IMR-90 (cell line): ENCODE results near the gene CSRNP3. TPM values are rescaled to one million over a fixed set of nuclear protein-coding genes. Genes with fewer than 3 reads are reported as not detected.

Experiments used
- ATAC-seq: fragments of 200-7000 bp; cut with Tn5 transposase; 2 replicates; pipeline ENCODE4 v1.9.1; 2020; ENCODE audit warnings: low read depth, mild to moderate bottlenecking, moderate library complexity
- BruUV-seq: library from RNA; stranded (reverse); fragments of 400-500 nt; replicated peaks from 2 replicates; lab custom pipeline; 2021; lab: Mats Ljungman, UMichigan
- CTCF ChIA-PET: fragments of 300-600 bp; formaldehyde crosslinking; extraction: SDS; loops from one replicate; lab custom pipeline; 2021; ENCODE audit warnings: antibody characterized with exemption; lab: Yijun Ruan, JAX
- POLR2A ChIA-PET: fragments of 300-600 bp; sonication (Branson Sonifier 250); formaldehyde crosslinking; loops from one replicate; lab custom pipeline; 2022; ENCODE audit warnings: antibody characterized with exemption; ENCODE audit not compliant: unreplicated experiment; lab: Charles Lee
- DNase-seq: peaks from one replicate; pipeline ENCODE4 v3.0.0; 2013
- H2AFZ ChIP-seq: replicated peaks from 2 replicates; pipeline ENCODE3; 2013; ENCODE audit warnings: low read length, mild to moderate bottlenecking; ENCODE audit not compliant: poor library complexity
- H2AK5ac ChIP-seq: 2 replicates; pipeline ENCODE4 v1.6.1; 2013; ENCODE audit warnings: low read depth, low read length, inconsistent platforms
- H2AK9ac ChIP-seq: replicated peaks from 2 replicates; pipeline ENCODE3; 2013; ENCODE audit warnings: mild to moderate bottlenecking, low read depth, low read length, moderate library complexity; ENCODE audit not compliant: poor library complexity
- H2BK120ac ChIP-seq: 2 replicates; pipeline ENCODE4 v1.6.1; 2013; ENCODE audit warnings: low read depth, low read length, inconsistent platforms
- H2BK15ac ChIP-seq: 3 replicates; pipeline ENCODE4 v1.6.1; 2013; ENCODE audit warnings: low read depth, low read length, inconsistent platforms
- H2BK20ac ChIP-seq: 2 replicates; pipeline ENCODE4 v1.6.1; 2013; ENCODE audit warnings: low read depth, mild to moderate bottlenecking, inconsistent platforms, low read length, moderate library complexity
- H2BK5ac ChIP-seq: 2 replicates; pipeline ENCODE4 v1.6.1; 2013; ENCODE audit warnings: mild to moderate bottlenecking, low read depth, low read length, inconsistent platforms; ENCODE audit not compliant: poor library complexity, severe bottlenecking
- H3K14ac ChIP-seq: replicated peaks from 2 replicates; pipeline ENCODE4 v1.6.1; 2013; ENCODE audit warnings: low read depth, low read length, inconsistent platforms
- H3K18ac ChIP-seq: 2 replicates; pipeline ENCODE4 v1.6.1; 2013; ENCODE audit warnings: low read depth, low read length, control low read depth
- H3K23ac ChIP-seq: 2 replicates; pipeline ENCODE4 v1.6.1; 2013; ENCODE audit warnings: low read depth, low read length, inconsistent platforms
- H3K27ac ChIP-seq: 2 replicates; pipeline ENCODE4 v1.5.1; 2013; ENCODE audit warnings: mild to moderate bottlenecking, control low read depth, low read length; ENCODE audit not compliant: insufficient read depth
- H3K27me3 ChIP-seq: 2 replicates; pipeline ENCODE4 v1.6.1; 2013; ENCODE audit warnings: low read length; ENCODE audit not compliant: control insufficient read depth, insufficient read depth
- H3K36me3 ChIP-seq: 2 replicates; pipeline ENCODE4 v1.6.1; 2013; ENCODE audit warnings: low read length, mixed read lengths; ENCODE audit not compliant: control insufficient read depth, insufficient read depth
- H3K4ac ChIP-seq: 2 replicates; pipeline ENCODE4 v1.6.1; 2013; ENCODE audit warnings: low read depth, low read length, inconsistent platforms
- H3K4me1 ChIP-seq: 2 replicates; pipeline ENCODE4 v1.6.1; 2013; ENCODE audit warnings: low read length, mixed read lengths; ENCODE audit not compliant: control insufficient read depth, insufficient read depth
- H3K4me2 ChIP-seq: 2 replicates; pipeline ENCODE4 v1.6.1; 2013; ENCODE audit warnings: low read depth, mild to moderate bottlenecking, control low read depth, low read length, moderate library complexity
- H3K4me3 ChIP-seq: 2 replicates; pipeline ENCODE4 v1.5.1; 2013; ENCODE audit warnings: low read depth, mild to moderate bottlenecking, control low read depth, low read length, moderate library complexity; ENCODE audit not compliant: insufficient read depth
- H3K56ac ChIP-seq: 2 replicates; pipeline ENCODE4 v1.6.1; 2013; ENCODE audit warnings: low read length, inconsistent platforms; ENCODE audit not compliant: insufficient read depth; ENCODE audit errors: extremely low read depth
- H3K79me1 ChIP-seq, 2 experiments: 2 replicates each; pipeline ENCODE4 v1.6.1; 2013; ENCODE audit warnings: low read length in 2 of 2, inconsistent platforms in 1 of 2, low read depth in 1 of 2
- H3K9ac ChIP-seq: 2 replicates; pipeline ENCODE4 v1.6.1; 2013; ENCODE audit warnings: low read depth, low read length, control low read depth
- H3K9me1 ChIP-seq: 2 replicates; pipeline ENCODE4 v1.6.1; 2013; ENCODE audit warnings: low read length, inconsistent platforms; ENCODE audit not compliant: insufficient read depth
- H3K9me3 ChIP-seq: 2 replicates; pipeline ENCODE4 v1.6.1; 2013; ENCODE audit warnings: low read length; ENCODE audit not compliant: control insufficient read depth, insufficient read depth
- H4K20me1 ChIP-seq: 2 replicates; pipeline ENCODE4 v1.6.1; 2013; ENCODE audit warnings: low read length, inconsistent platforms; ENCODE audit not compliant: insufficient read depth
- H4K5ac ChIP-seq: 2 replicates; pipeline ENCODE4 v1.6.1; 2013; ENCODE audit warnings: mild to moderate bottlenecking, low read depth, low read length, control low read depth
- H4K8ac ChIP-seq, 2 experiments: 2 replicates each; pipeline ENCODE4 v1.6.1; 2013; ENCODE audit warnings: low read depth in 2 of 2, low read length in 2 of 2, control low read depth in 1 of 2, inconsistent platforms in 1 of 2
- H4K91ac ChIP-seq: 2 replicates; pipeline ENCODE4 v1.6.1; 2013; ENCODE audit warnings: low read depth, low read length, inconsistent platforms; ENCODE audit not compliant: insufficient read depth
- MAZ ChIP-seq: IDR thresholded peaks from 2 replicates; pipeline ENCODE4 v1.6.1; 2012; ENCODE audit warnings: low read depth, mild to moderate bottlenecking, low read length, improper control_type of control experiment, moderate library complexity, borderline replicate concordance
- WGBS, 2 experiments: methylation state at CpG; one replicate each; pipeline versions ENCODE4 v1.1.5 to v1.1.7; 2013; ENCODE audit warnings: missing lambda C conversion rate in 2 of 2; ENCODE audit not compliant: insufficient read length in 1 of 2; ENCODE audit errors: extremely low coverage in 2 of 2; 5-methylcytosine and 5-hydroxymethylcytosine counted together
- dilution Hi-C: fragments of 300-500 bp; cut with HindIII; formaldehyde crosslinking; loops from one replicate; pipeline ENCODE4 v1.14.3; 2018; ENCODE audit warnings: low sequenced_read_pairs; ENCODE audit not compliant: unreplicated experiment
- in situ Hi-C: fragments of 300-500 bp; cut with MboI; formaldehyde crosslinking; loops from 3 replicates; pipeline ENCODE4 v1.14.3; 2019; ENCODE audit warnings: low sequenced_read_pairs, inconsistent platforms, mixed read lengths
- intact Hi-C: fragments of 100-400 bp; cut with micrococcal nuclease; formaldehyde crosslinking; loops from 2 replicates; pipeline ENCODE4 v1.10.0; 2022
- polyA plus RNA-seq, 3 experiments: library from polyadenylated mRNA; depleted of rRNA; stranded (reverse); fragments of >200 nt; gene quantifications; 2 replicates each; pipeline ENCODE4 v1.2.3, GENCODE V29; 2012; ENCODE audit warnings: low replicate concordance in 1 of 3
- total RNA-seq: library from RNA; depleted of rRNA; stranded (reverse); fragments of >200 nt; gene quantifications from 2 replicates; pipeline ENCODE4 v1.2.3, GENCODE V29; 2012

Gene CSRNP3
- total and polyA plus RNA-seq, 2 of the 4 experiments (the other 2 are of a cell fraction) = 0.21 to 0.72 TPM

DNA sequence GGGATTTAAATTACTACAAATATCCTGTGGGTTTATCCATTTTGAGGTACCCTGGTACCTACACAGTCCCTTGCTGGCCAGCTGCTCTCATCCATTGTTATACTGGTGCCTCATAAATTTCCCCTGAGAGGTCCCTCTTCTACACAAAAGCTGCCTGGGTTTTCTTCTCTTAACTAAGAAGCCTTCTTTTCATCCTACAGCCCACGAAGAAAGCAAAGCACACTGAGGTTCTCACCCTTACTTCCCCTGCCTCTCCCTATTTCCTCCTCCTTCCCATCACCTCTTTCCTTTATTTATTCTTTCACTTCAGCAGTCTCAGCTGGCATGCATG, 154.9 kb downstream of the CSRNP3 start:
- H3K79me1 ChIP-seq = no peaks in the 10 kb centered on the region
- no peak for TF ChIP-seq MAZ
- H3K4me1 ChIP-seq = no peaks in the 10 kb centered on the region
- H3K4me2 ChIP-seq = no peak overlapping the region
- no peak overlapping the region for H4K8ac ChIP-seq
- H2BK5ac ChIP-seq = no peak overlapping the region
- no peak overlapping the region for H4K91ac ChIP-seq
- H3K27ac ChIP-seq = no peak overlapping the region
- no peak overlapping the region for H3K18ac ChIP-seq
- no peak overlapping the region for H2BK20ac ChIP-seq
- no peak overlapping the region for H3K56ac ChIP-seq
- whole genome bisulfite sequencing, 2 experiments = no CpG with 5 or more reads among the region's 1 CpG
- ATAC-seq (no peak), DNase-seq (no peak)
- no peak overlapping the region for H3K4ac ChIP-seq
- in situ Hi-C loops = no loop called here
- no peak overlapping the region for H3K14ac ChIP-seq
- no peaks in the 10 kb centered on the region for H4K20me1 ChIP-seq
- H3K9ac ChIP-seq = no peak overlapping the region
- H3K23ac ChIP-seq = no peak overlapping the region
- POLR2A ChIA-PET = no interaction called here
- CTCF ChIA-PET = no interaction called here
- H3K9me3 ChIP-seq = no peaks in the 10 kb centered on the region
- dilution Hi-C loops = no loop called here
- no peaks in the 10 kb centered on the region for H3K27me3 ChIP-seq
- no peak overlapping the region for H4K5ac ChIP-seq
- intact Hi-C loops = no loop called here
- no peak overlapping the region for H2AFZ ChIP-seq
- H3K4me3 ChIP-seq = no peak overlapping the region
- H2AK5ac ChIP-seq = no peak overlapping the region
- H2BK15ac ChIP-seq = no peak overlapping the region
- H2BK120ac ChIP-seq = no peak overlapping the region
- H3K36me3 ChIP-seq = no peaks in the 10 kb centered on the region
- no peak overlapping the region for H2AK9ac ChIP-seq
- H3K9me1 ChIP-seq = no peaks in the 10 kb centered on the region
- no TSS peak for BruUV-seq
